B cell (primary cell): Measurements from ENCODE around the gene TOX2. TPM values are rescaled to one million over a fixed set of nuclear protein-coding genes. Genes with fewer than 3 reads are reported as not detected.

ENCODE experiments used
- ATAC-seq: fragments of 200-7000 bp; cut with Tn5 transposase; one replicate; pipeline ENCODE4 v1.10.0; 2021; ENCODE audit warnings: low read depth, mild to moderate bottlenecking, moderate number of reproducible peaks, moderate library complexity
- CTCF ChIA-PET: fragments of 350-600 bp; sonication (Branson Sonifier 250); formaldehyde crosslinking; loops from one replicate; lab custom pipeline; 2021; ENCODE audit warnings: antibody characterized with exemption, inconsistent platforms; lab: Charles Lee
- POLR2A ChIA-PET: fragments of 350-600 bp; sonication (Branson Sonifier 250); formaldehyde crosslinking; loops from one replicate; lab custom pipeline; 2021; ENCODE audit warnings: antibody characterized with exemption; lab: Charles Lee
- DNase-seq: peaks from one replicate; pipeline ENCODE4 v3.0.0; 2013
- H2AFZ ChIP-seq: 2 replicates; pipeline ENCODE4 v1.6.1; 2012; ENCODE audit warnings: mild to moderate bottlenecking, low read depth, low read length; ENCODE audit not compliant: insufficient read depth, poor library complexity, severe bottlenecking
- H3K27ac ChIP-seq, 2 donors: 1 replicate in 1 of 2; 2 replicates in 1 of 2; pipeline ENCODE4 v1.5.1; 2012 to 2013; ENCODE audit warnings: low read length in 2 of 2, mild to moderate bottlenecking in 2 of 2, moderate library complexity in 1 of 2
- H3K27me3 ChIP-seq, 4 experiments: fragments of 200-600 bp in 1 of 4; sonication (generic) in 1 of 4; replicated peaks in 1 of 4; 1 replicate in 2 of 4; 2 replicates in 2 of 4; pipeline versions ENCODE4 v1.6.1 to v1.7.0; 2013 to 2016; ENCODE audit warnings: low read length in 3 of 4, mild to moderate bottlenecking in 2 of 4, mixed read lengths in 1 of 4, moderate library complexity in 1 of 4; ENCODE audit not compliant: insufficient read depth in 4 of 4, control insufficient read depth in 3 of 4; ENCODE audit errors: control extremely low read depth in 1 of 4
- H3K36me3 ChIP-seq, 2 experiments: replicated peaks in 1 of 2; 1 replicate in 1 of 2; 2 replicates in 1 of 2; pipeline versions ENCODE4 v1.6.1 to v1.7.1; 2013; ENCODE audit warnings: low read length in 1 of 2; ENCODE audit not compliant: insufficient read depth in 2 of 2, control insufficient read depth in 1 of 2; ENCODE audit errors: control extremely low read depth in 1 of 2, extremely low read depth in 1 of 2
- H3K4me1 ChIP-seq, 2 donors: fragments of 200-600 bp in 1 of 2; sonication (generic) in 1 of 2; 1 replicate in 1 of 2; 2 replicates in 1 of 2; pipeline versions ENCODE4 v1.5.1 to v1.6.1; 2013 to 2017; ENCODE audit warnings: low read length in 2 of 2; ENCODE audit not compliant: control insufficient read depth in 2 of 2, insufficient read depth in 2 of 2
- H3K4me2 ChIP-seq: replicated peaks from 2 replicates; pipeline ENCODE3; 2012; ENCODE audit warnings: mild to moderate bottlenecking, low read depth, low read length; ENCODE audit not compliant: poor library complexity, severe bottlenecking
- H3K4me3 ChIP-seq, 5 experiments: fragments of 200-600 bp in 1 of 5; sonication (generic) in 1 of 5; 1 replicate in 3 of 5; 2 replicates in 2 of 5; pipeline versions ENCODE4 v1.5.1 to v1.7.0; 2011 to 2016; ENCODE audit warnings: low read length in 4 of 5, mild to moderate bottlenecking in 4 of 5, low read depth in 2 of 5, control low read depth in 1 of 5, moderate library complexity in 1 of 5; ENCODE audit not compliant: insufficient read depth in 1 of 5; ENCODE audit errors: control extremely low read depth in 1 of 5, extremely low read depth in 1 of 5
- H3K79me2 ChIP-seq: fragments of 200-600 bp; sonication (generic); one replicate; pipeline ENCODE4 v1.6.0; 2016; ENCODE audit warnings: low read length; ENCODE audit not compliant: control insufficient read depth, insufficient read depth
- H3K9ac ChIP-seq: fragments of 200-600 bp; sonication (generic); 2 replicates; pipeline ENCODE4 v1.6.1; 2017; ENCODE audit warnings: mild to moderate bottlenecking, low read length, moderate library complexity
- H3K9me3 ChIP-seq, 3 donors: one replicate each; pipeline versions ENCODE4 v1.6.1 to v1.7.1; 2013; ENCODE audit warnings: low read length in 2 of 3; ENCODE audit not compliant: control insufficient read depth in 2 of 3, insufficient read depth in 1 of 3; ENCODE audit errors: control extremely low read depth in 1 of 3
- H4K20me1 ChIP-seq: 2 replicates; pipeline ENCODE4 v1.6.0; 2012; ENCODE audit warnings: mild to moderate bottlenecking, low read length; ENCODE audit not compliant: insufficient read depth, control insufficient read depth, poor library complexity, severe bottlenecking
- H3K27ac Mint-ChIP-seq: one replicate; pipeline ENCODE4 v1.8.0; 2021; ENCODE audit warnings: mixed read lengths
- H3K27me3 Mint-ChIP-seq: one replicate; pipeline ENCODE4 v1.8.0; 2021; ENCODE audit warnings: mixed read lengths
- H3K4me1 Mint-ChIP-seq: one replicate; pipeline ENCODE4 v1.8.0; 2021; ENCODE audit warnings: mixed read lengths
- H3K4me3 Mint-ChIP-seq: one replicate; pipeline ENCODE4 v1.8.0; 2021; ENCODE audit warnings: mixed read lengths
- H3K9me3 Mint-ChIP-seq: one replicate; pipeline ENCODE4 v1.8.0; 2022; ENCODE audit warnings: mixed read lengths; ENCODE audit not compliant: insufficient read depth
- EZH2 ChIP-seq: IDR thresholded peaks from 2 replicates; pipeline ENCODE4 v1.6.1; 2012; ENCODE audit warnings: borderline replicate concordance, low read depth, mild to moderate bottlenecking, moderate library complexity, low read length; ENCODE audit not compliant: insufficient read depth, poor library complexity, severe bottlenecking
- WGBS: methylation state at CpG from one replicate; pipeline ENCODE4 v1.1.5; 2013; ENCODE audit warnings: missing lambda C conversion rate; ENCODE audit not compliant: insufficient coverage; 5-methylcytosine and 5-hydroxymethylcytosine counted together
- intact Hi-C: fragments of 100-400 bp; cut with micrococcal nuclease; formaldehyde crosslinking; loops from one replicate; pipeline ENCODE4 v1.10.0; 2022
- polyA plus RNA-seq: library from polyadenylated mRNA; depleted of rRNA; stranded (reverse); fragments of >200 nt; gene quantifications from 2 replicates; pipeline ENCODE4 v1.2.3, GENCODE V29; 2012
- total RNA-seq, 2 donors: library from RNA; stranded (reverse); fragments of 120-200 nt in 1 of 2; gene quantifications; 1 replicate in 1 of 2; 2 replicates in 1 of 2; pipeline versions ENCODE4 v1.2.3 to v1.2.4, GENCODE V29; 2013 to 2022
- TF ChIP-seq, protein P1 (sequence below): fragments of 200-600 bp; IDR thresholded peaks from one replicate; pipeline ENCODE4 v1.8.0; 2022; ENCODE audit warnings: antibody characterized with exemption, mild to moderate bottlenecking

Gene TOX2
- total and polyA plus RNA-seq, 2 donors (not counting 1 experiment from before 2014, with no cell fraction given), result 1.2 to 4.1 TPM

DNA sequence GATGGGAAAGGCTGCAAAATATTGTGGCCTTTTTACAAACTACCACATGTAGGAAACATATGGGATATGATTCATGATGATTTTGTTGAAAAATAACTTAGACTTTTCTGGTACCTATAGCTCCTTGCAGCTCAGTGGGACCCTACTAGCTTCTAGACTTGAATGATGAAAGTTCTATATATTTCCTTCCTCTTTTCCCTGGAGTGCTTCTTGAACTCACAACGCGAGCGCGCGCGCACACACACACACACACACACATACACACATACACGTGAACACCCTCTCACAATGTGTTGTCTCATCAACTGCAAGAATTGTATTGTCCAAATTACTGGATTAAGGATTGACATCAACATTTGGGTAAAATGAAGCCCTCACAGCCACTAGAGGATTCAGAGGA lies 61.9 kb downstream of the TOX2 start:
- peaks cover 14% of the 10 kb centered on the region for H3K27me3 Mint-ChIP-seq
- intact Hi-C loops, result no loop called here
- H2AFZ ChIP-seq, result no peak overlapping the region
- H4K20me1 ChIP-seq, result no peaks in the 10 kb centered on the region
- POLR2A ChIA-PET, result no interaction called here
- no peaks in the 10 kb centered on the region for H3K9me3 Mint-ChIP-seq
- TF ChIP-seq EZH2, result no peak
- TF ChIP-seq, protein P1, sequence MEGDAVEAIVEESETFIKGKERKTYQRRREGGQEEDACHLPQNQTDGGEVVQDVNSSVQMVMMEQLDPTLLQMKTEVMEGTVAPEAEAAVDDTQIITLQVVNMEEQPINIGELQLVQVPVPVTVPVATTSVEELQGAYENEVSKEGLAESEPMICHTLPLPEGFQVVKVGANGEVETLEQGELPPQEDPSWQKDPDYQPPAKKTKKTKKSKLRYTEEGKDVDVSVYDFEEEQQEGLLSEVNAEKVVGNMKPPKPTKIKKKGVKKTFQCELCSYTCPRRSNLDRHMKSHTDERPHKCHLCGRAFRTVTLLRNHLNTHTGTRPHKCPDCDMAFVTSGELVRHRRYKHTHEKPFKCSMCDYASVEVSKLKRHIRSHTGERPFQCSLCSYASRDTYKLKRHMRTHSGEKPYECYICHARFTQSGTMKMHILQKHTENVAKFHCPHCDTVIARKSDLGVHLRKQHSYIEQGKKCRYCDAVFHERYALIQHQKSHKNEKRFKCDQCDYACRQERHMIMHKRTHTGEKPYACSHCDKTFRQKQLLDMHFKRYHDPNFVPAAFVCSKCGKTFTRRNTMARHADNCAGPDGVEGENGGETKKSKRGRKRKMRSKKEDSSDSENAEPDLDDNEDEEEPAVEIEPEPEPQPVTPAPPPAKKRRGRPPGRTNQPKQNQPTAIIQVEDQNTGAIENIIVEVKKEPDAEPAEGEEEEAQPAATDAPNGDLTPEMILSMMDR, result no peak
- no peaks in the 10 kb centered on the region for H3K4me1 Mint-ChIP-seq
- DNase-seq (no peak), ATAC-seq (no peak)
- H3K79me2 ChIP-seq, result no peaks in the 10 kb centered on the region
- H3K4me1 ChIP-seq, result no peaks in the 10 kb centered on the region
- WGBS, result 100% methylated on average over 1 of the region's 7 CpGs
- no peak overlapping the region for H3K4me2 ChIP-seq
- H3K27ac ChIP-seq, result no peak overlapping the region
- CTCF ChIA-PET, result no interaction called here
- H3K36me3 ChIP-seq, result no peaks in the 10 kb centered on the region
- no peaks in the 10 kb centered on the region for H3K9me3 ChIP-seq
- H3K4me3 Mint-ChIP-seq, result no peak overlapping the region
- peaks cover 0 to 5% (median 0%) of the 10 kb centered on the region in 4 experiments for H3K27me3 ChIP-seq
- H3K4me3 ChIP-seq, result no peak overlapping the region
- H3K27ac Mint-ChIP-seq, result no peak overlapping the region
- H3K9ac ChIP-seq, result no peak overlapping the region

DNA sequence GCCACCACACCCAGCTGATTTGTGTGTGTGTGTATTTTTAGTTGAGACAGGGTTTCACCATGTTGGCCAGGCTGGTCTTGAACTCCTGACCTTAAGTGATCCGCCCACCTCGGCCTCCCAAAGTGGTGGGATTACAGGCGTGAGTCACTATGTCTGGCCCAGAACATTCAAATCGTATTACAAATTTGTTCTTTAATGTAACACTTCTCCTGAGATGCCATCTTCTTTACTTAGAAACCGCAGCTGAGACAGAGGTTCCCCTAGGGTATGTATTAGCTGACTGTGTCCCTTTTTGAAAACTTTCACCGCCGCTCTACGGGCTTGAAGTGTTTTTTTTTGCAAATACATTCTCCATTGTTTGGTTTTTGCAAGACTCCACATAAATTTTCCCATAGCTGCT lies 62.6 kb downstream of the TOX2 start:
- ChIA-PET CTCF (no interaction called here), POLR2A (no interaction called here)
- intact Hi-C loops, result no loop called here
- Histone ChIP-seq H3K36me3 (no peaks in the 10 kb centered on the region), H4K20me1 (no peaks in the 10 kb centered on the region), H3K27me3 (peaks cover 0 to 5% (median 0%) of the 10 kb centered on the region in 4 experiments), H3K4me1 (no peaks in the 10 kb centered on the region), H3K4me2 (no peak overlapping the region), H3K9me3 (no peaks in the 10 kb centered on the region), H3K79me2 (no peaks in the 10 kb centered on the region), H3K27ac (no peak overlapping the region), H3K4me3 (no peak overlapping the region), H3K9ac (no peak overlapping the region), H2AFZ (no peak overlapping the region)
- Mint-ChIP-seq H3K27ac (no peak overlapping the region), H3K27me3 (peaks cover 14% of the 10 kb centered on the region), H3K4me1 (no peaks in the 10 kb centered on the region), H3K9me3 (no peaks in the 10 kb centered on the region), H3K4me3 (no peak overlapping the region)
- ATAC-seq (no peak), DNase-seq (no peak)
- whole genome bisulfite sequencing, result 100% methylated on average over 3 of the region's 8 CpGs
- TF ChIP-seq, protein P1, result no peak
- TF ChIP-seq EZH2, result no peak
